OCI-M1 (cell line): ENCODE data around the gene ATP6V1B1.
"Not testable (repeated sequence)": the region's sequence is repeated elsewhere in the genome, so short reads cannot be mapped to it uniquely, and the experiment has no call there.

ENCODE experiments used
- DNase-seq: peaks from one replicate; lab custom pipeline; 2025; lab: John Stamatoyannopoulos, UW

The ATP6V1B1 gene

GRCh38 chr2:70988726-70989648, 53.3 kb downstream of the ATP6V1B1 start:
- no peak for DNase-seq

GRCh38 chr2:70990216-70990615, 54.5 kb downstream of the ATP6V1B1 start:
- no peak for DNase-seq

DNA sequence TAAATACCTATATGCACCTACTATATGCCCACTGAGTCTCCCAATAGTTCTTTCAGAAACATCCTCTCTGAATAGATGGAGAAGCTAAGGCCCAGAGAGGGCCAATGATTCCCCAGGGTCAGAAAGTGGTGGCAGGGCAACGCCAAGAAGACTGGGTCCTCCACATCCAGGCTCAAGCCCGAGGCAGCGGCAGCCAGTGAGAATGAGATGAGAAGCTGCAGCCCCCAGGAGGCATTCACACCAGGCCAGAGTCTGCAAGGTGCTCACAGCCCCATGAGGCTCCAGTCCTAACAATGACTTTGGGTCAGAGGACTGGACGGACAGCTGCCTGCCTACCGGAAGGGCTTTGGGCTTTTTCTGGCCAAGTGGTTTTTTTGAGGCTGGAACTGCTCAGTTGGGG, 55.4 kb downstream of the ATP6V1B1 start:
- no peak for DNase-seq

DNA sequence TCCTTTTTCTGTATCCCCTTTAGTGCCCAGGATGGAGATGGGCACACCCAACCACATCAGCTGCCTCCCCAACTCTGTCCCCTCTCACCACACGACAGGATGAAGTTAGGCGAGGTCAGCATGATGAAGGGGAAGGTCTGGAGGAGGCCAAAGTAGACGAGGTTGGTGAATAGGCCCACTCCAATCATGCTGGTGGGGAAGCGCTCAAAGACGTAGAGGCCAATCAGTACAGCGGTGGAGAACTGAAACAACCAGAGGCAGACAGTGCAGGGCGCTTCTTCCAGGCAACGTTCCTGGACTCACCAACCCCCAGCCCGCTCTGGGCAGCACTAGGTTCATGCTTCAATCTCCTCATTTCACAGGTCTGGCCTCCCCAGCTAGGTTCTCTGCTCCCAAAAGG, 56.0 kb downstream of the ATP6V1B1 start:
- no peak for DNase-seq

DNA sequence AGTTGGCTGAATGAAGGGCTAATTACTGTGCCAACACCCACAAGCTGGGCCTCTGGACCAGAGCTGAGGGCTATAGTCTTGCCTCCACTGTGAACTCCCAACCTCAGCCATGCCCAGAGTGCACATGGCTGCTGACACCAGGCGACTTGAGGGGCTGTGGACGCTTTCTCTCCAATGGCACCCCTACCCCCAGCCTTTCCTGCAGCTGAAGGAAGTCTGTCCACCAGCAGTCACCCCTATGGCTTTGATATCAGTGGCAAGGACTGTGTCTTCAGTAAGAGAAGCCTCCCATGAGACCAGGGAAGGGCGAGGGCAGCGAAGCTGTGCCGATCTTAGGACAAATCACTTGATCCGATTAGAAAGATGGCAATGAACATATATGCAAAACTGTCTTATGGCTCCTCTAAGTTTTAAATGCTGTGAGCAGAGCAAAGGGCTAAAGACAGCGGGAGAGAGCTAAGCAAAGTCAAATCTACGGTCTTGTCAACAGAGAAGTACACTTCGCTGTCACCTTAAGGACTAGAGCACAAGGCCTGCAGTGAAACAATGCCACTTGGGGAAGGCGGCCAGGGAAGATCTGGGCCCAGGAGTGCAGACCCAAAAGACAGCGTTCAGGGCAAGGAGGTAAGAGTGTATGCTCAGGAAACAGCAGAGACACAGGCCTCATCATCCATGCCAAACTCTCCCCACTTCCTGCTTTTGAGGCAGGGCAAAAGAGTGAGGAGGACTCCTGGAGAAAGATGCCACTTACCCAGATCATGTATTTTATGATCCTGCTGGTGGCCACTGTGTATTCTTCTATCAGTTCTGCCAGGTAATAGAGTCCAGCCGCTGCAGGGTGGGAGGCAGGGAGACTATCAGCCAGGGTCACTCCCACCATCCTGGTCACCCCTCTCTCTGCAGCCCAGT, 57.5 kb downstream of the ATP6V1B1 start:
- no peak for DNase-seq

DNA sequence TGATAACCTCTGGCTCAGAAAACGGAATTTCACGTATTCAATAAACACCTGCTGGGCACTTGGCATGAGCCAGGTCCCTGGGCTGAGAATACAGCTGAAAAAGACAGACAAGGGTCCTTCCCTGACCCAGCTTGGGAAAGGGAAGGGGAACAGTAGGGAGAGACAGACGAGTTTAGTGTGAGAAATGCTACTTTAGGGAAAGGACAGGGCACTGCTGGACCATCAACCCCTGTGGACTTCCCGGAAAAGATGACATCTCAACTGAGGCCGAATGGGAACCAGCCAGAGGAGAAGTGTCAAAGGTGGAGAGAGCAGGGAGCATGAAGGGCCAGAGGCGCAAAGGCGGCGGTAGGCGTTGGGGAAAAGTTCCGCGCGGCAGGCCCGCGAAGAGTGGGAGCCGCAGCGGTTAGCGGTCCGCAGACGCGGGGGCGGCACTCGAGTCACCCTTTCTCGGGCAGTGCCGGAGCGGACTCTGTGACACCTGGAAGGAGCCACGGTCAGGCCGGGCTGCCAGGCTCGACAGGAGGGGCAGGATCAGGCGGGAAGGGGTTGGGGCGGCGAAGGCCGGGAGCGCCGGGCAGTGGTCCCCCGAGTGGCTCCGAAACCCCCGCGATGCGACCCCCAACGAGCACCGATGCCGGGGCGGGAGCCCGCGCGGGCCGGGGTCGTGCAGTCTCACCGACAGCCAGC, 58.5 kb downstream of the ATP6V1B1 start:
- peak; percentile 13 for DNase-seq

DNA sequence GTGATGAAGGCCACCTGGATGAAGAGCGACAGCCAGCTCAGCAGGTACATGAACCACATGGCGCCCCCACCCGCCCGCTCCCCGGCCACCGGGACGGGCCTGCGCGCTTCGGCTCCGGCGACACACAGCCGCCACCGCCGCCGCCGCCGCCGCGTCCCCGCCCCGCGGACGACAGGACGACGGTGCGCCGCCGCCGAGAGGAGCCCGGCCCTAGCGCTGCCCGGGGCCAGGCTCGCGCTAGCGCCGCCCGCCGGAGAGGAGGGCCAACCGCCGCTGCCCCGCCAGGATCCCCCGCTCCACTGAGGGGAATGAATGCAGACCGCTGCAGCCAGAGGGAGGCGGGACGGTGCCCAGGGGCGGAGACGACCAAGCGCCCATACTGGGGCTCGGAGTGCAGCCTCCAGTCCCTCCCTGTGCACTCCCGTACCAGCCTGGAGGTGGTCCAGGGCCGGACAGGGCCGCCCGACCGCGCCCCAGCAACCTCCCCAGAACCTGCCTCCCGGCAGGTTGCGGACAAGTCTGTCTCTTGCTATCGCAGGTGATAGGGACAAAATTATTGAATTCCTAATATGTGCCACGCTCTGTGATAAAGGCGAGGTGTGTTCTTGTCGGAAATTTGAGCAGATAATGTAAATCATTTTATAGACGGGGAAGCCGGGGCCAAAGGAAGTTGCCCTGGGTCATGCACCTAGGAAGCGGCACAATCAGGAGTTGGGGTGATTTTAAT, 59.2 kb downstream of the ATP6V1B1 start, which contains the start of gene TEX261:
Gene TEX261 (minus strand): TSS at position 175 of the 727 bp plus-strand sequence. CDS start 116 bp downstream, at position 59.
- DNase-seq = peak; percentile 89

GRCh38 chr2:70995426-70995729, 59.7 kb downstream of the ATP6V1B1 start:
- DNase-seq = peak; percentile 47

DNA sequence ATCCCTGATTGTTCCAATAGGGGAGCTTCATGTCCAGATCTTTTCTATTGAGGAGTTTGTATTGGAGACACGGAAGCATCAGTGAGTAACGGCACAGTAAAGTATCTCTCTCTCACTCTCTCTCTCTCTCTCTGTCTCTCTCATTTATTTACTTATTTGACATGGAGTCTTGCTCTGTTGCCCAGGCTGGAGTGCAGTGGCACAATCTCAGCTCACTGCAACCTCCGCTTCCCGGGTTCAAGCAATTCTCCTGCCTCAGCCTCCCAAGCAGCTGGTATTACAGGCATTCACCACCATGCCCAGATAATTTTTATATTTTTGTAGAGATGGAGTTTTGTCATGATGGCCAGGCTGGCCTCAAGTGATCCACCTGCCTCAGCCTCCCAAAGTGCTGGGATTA, 63.2 kb downstream of the ATP6V1B1 start:
- not testable (repeated sequence) for DNase-seq

- DNase-seq = no peak
Measured at GRCh38 chr2:70999362-70999761, 63.7 kb downstream of the ATP6V1B1 start.

GRCh38 chr2:70999931-71000330, 64.2 kb downstream of the ATP6V1B1 start:
- not testable (repeated sequence) for DNase-seq

DNA sequence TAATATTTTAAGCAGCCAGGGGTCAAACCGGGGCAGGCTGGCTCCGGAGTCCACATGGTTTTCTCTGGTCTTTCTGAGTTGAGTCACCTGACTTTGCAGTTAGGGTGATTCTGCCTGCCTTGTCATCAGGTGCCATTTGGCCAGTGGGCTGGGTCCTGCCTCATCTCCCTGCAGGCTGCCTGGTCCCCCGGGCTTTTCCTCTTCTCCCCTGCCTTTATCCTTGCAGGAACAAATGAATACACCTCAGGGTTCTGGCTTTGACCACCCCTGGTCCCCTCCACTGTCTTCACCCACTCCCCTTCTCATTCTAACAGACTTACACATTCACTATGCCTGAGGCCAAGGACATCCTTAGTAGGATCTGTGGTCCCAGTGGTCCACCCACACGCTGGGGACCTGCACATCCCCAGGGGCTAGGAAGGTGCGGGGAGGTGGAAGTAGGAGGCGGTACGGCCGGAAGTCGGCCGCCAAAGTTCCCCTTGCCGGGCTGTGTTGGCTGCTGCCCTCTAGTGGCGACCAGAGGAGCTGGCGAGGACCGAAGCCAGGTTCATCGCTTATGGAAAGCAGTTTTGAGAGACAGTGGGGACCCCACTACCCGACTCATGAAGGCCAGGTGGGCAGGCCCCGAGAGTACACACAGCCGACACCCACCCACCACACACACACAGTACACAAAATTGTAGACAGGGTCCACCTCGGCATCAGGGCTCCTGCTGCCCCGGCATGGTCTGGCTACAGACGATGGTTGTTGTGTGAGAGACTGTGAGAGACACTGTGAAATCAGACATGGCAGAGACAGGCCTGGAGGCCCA, 65.3 kb downstream of the ATP6V1B1 start:
- peak; percentile 75 for DNase-seq

- no peak for DNase-seq
Measured at GRCh38 chr2:71001592-71001927, 65.9 kb downstream of the ATP6V1B1 start.

DNA sequence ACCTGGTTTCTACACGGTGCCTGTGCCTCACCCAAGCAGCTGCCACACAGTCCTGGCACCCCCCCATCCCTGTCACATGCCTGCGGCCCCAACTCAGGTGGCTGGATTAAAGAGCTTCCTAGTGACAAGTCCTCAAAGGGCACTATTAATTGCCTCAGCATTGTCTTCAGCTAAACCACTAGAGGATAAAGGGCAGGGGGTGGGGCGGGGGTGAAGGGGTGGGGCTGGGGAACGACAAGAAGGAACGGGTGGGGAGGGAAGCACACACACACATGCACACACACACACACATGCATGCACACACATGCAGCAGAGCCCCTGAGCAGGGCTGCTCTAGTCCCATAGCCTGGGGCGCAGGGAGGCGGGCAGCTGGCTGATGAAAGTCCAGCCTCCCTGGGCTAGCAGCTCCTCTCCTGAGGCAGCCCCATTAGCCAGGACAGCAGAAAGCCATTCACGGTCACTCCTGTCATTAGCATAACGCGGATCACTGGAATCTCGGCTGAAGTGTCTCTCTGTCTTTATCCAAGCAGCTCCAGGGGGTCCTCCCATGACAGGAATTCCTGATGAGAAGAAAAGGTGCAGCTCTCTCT, 66.4 kb downstream of the ATP6V1B1 start:
- no peak for DNase-seq

DNA sequence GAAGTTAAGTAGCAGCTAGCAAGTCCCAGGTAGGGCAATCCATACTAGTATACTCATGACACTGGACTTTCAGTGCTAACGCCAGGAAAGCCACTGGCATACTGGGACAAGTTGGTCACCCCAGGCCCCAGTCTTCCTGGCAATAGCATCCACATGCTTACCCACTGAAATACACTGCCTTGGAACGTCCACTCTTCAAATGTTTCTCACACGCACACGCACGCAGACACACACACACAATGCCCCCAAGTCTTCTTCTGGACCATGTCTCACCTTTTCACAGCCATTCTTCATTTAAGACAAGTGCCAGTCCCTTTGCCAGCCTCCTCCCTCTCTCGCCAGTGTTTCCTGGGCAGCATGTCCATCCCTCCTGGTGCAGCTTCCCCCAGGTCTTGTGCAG, 67.7 kb downstream of the ATP6V1B1 start:
- no peak for DNase-seq

GRCh38 chr2:71003966-71004755, 68.5 kb downstream of the ATP6V1B1 start:
- DNase-seq = no peak

DNA sequence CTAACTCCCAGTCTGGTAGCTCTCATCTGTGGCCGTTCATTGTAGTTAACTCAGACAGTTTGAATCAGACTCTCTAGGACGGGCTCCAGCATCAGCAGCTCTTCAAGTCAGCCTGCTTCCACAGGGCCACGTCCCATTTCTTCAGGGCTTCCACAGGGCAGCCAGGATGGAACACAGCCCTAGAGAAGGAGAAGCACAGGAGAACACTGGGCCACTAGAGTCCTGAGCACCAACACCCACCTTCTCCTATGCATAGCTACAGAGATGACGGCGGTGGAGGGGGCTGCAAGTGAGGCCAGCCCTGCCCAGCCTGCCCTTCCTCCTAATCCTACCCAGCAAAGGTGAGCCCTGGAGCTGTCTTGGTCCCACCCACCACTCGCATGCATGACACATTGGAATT, 69.2 kb downstream of the ATP6V1B1 start:
- no peak for DNase-seq

DNA sequence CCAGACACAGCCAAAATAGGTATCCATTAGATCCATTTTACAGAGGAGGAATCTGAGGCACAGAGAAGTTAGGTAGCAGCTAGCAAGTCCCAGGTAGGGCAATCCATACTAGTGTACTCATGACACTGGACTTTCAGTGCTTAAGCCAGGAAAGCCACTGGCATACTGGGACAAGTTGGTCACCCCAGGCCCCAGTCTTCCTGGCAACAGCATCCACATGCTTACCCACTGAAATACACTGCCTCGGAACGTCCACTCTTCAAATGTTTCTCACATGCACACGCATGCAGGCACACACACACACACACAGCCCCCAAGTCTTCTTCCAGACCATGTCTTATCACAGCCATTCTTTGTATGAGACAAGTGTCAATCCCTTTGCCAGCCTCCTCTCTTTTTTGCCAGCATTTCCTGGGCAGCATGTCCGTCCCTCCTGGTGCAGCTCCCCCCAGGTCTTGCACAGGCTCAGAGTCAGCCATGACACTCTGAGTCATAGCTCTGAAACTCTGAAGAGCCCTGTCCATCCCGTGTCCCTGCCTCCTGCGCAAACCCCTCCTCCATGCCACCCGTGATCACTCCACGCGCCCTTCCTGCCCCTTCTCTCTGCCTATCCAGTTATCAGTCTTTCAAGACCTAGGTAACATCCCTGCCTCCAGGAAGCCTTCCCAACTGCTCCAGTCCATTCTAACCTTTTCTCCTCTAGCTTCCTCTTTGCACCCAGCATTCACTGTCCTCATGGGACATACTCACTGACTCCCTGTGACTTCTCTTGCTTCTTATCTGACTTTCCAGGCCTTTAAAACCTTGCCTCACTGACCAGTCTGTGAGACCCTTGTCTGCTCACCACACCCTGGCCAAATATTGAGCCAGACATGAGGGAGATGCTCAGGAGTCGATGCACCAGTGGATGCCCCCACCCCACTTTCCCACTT, 69.8 kb downstream of the ATP6V1B1 start:
- peak; percentile 25 for DNase-seq
